NB4 (cell line): ENCODE measurements around the gene RTBDN.

Experiments used
- MYC ChIP-seq: IDR thresholded peaks from 2 replicates; pipeline ENCODE4 v1.6.1; 2011; ENCODE audit warnings: low read depth, low read length
- POLR2A ChIP-seq: IDR thresholded peaks from 2 replicates; pipeline ENCODE4 v1.6.1; 2011; ENCODE audit warnings: mild to moderate bottlenecking; ENCODE audit not compliant: insufficient read length; ENCODE audit errors: extremely low read depth
- TF ChIP-seq, protein P1 (sequence below): IDR thresholded peaks from one replicate; pipeline ENCODE4 v1.5.1; 2012; ENCODE audit warnings: low read depth, low read length

DNA sequence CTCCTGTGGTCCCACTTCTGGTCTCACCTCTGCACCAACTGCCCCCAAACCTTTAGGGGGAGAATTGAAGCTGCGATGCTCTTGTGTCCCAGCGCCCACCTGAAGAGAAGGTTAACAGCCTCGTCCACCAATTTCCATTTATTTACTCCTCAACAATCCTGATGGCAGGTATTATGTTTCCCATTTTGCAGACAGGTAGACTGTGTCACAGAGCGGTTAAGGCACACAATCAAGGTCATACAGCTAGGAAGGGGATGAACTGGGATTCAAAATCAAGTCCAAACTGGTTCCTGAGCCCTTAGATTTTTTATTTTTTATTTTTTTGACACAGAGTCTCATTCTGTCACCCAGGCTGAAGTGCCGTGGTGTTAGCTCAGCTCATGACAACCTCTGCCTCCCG lies 40.7 kb upstream of the RTBDN start:
- TF ChIP-seq, protein P1, sequence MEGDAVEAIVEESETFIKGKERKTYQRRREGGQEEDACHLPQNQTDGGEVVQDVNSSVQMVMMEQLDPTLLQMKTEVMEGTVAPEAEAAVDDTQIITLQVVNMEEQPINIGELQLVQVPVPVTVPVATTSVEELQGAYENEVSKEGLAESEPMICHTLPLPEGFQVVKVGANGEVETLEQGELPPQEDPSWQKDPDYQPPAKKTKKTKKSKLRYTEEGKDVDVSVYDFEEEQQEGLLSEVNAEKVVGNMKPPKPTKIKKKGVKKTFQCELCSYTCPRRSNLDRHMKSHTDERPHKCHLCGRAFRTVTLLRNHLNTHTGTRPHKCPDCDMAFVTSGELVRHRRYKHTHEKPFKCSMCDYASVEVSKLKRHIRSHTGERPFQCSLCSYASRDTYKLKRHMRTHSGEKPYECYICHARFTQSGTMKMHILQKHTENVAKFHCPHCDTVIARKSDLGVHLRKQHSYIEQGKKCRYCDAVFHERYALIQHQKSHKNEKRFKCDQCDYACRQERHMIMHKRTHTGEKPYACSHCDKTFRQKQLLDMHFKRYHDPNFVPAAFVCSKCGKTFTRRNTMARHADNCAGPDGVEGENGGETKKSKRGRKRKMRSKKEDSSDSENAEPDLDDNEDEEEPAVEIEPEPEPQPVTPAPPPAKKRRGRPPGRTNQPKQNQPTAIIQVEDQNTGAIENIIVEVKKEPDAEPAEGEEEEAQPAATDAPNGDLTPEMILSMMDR: no peak
- TF ChIP-seq MYC (no peak), POLR2A (no peak)
